Measurements from ENCODE around the gene PFKL. TPM values are rescaled to one million over a fixed set of nuclear protein-coding genes. Genes with fewer than 3 reads are reported as not detected.
"Not testable (repeated sequence)": the region's sequence is repeated elsewhere in the genome, so short reads cannot be mapped to it uniquely, and the experiment has no call there.

The PFKL gene
- total RNA-seq, 4 donors from 2014 or later, result 92.8 to 121 (median 117) TPM

DNA sequence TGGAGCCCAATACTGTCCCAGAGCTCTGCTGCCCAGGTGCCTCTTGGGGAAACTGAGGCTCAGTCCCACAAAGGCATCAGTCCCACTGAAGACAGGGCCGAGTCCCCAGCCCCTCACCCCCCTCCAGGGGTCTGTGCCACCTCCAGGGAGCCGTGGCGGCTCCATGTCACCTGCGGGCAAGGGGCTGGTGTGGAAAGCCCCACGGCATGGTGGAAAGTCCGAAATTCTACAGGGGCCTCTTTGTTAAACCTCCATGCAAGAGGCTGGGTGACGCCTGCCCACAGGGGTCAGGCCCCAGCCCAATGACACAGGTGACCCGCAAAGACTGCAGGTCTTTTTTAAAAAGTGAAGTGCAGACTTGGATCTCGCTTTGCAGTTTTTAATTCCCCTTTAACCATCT is 17.5 kb upstream of the PFKL start:
- TF ChIP-seq EP300 (IDR thresholded peaks at IDR 0.05) (no peak), POLR2AphosphoS5 (IDR thresholded peaks at IDR 0.05) (no peak), POLR2A (IDR thresholded peaks at IDR 0.05) (no peak)
- TF ChIP-seq, protein P1, sequence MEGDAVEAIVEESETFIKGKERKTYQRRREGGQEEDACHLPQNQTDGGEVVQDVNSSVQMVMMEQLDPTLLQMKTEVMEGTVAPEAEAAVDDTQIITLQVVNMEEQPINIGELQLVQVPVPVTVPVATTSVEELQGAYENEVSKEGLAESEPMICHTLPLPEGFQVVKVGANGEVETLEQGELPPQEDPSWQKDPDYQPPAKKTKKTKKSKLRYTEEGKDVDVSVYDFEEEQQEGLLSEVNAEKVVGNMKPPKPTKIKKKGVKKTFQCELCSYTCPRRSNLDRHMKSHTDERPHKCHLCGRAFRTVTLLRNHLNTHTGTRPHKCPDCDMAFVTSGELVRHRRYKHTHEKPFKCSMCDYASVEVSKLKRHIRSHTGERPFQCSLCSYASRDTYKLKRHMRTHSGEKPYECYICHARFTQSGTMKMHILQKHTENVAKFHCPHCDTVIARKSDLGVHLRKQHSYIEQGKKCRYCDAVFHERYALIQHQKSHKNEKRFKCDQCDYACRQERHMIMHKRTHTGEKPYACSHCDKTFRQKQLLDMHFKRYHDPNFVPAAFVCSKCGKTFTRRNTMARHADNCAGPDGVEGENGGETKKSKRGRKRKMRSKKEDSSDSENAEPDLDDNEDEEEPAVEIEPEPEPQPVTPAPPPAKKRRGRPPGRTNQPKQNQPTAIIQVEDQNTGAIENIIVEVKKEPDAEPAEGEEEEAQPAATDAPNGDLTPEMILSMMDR (IDR thresholded peaks at IDR 0.05), result no peak
- no peak for DNase-seq (ENCODE audit: low spot score in 2 of 2)
- H3K27ac ChIP-seq, result no peak overlapping the region
- H3K27me3 ChIP-seq, result peaks cover 28% of the 10 kb centered on the region
- H3K36me3 ChIP-seq, result no peaks in the 10 kb centered on the region
- 86% methylated on average over 3 of the region's 9 CpGs for WGBS
- no peak overlapping the region for H3K4me3 ChIP-seq
- no peaks in the 10 kb centered on the region for H3K9me3 ChIP-seq
- H3K4me1 ChIP-seq, result peaks cover 8% of the 10 kb centered on the region

DNA sequence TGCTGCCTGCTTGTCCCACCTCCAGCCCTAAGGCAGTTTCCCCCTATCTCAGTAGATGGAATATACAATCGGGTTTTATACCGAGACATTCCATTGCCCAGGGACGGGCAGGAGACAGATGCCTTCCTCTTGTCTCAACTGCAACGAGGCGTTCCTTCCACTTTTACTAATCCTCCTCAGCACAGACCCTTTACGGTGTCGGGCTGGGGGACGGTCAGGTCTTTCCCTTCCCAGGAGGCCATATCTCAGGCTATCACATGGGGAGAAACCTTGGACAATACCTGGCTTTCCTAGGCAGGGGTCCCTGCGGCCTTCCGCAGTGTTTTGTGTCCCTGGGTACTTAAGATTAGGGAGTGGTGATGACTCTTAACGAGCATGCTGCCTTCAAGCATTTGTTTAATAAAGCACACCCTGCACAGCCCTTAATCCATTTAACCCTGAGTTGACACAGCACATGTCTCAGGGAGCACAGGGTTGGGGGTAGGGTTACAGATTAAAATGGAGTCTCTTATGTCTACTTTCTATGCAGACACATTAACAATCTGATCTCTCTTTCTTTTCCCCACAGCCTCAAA is 16.6 kb upstream of the PFKL start:
- WGBS, result 72% methylated on average over 11 of the region's 11 CpGs
- H3K9me3 ChIP-seq; H3K4me1 ChIP-seq; DNase-seq (ENCODE audit: low spot score in 2 of 2); H3K36me3 ChIP-seq; H3K27ac ChIP-seq; H3K4me3 ChIP-seq: not testable (repeated sequence)
- H3K27me3 ChIP-seq, result peaks cover 32% of the 10 kb centered on the region

DNA sequence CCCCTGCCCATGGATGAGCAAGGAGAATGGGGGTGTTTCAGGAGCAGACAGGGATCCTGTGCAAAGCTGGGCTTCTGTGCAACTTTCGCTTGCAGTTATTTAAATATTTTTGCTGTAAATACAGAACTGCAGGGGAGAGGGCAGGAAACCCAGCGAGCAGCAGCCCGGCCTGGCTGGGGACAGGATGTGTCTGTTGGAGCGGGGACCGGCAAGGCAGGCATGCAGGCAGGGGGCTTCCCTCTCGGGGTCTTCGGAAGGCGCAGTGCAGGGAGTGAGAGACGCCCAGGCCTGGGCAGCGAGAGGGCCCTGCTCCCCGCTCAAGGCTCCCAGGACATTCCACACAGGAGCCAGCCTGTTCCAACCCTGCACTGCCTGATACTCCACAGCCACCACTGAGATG is 15.9 kb upstream of the PFKL start:
- Histone ChIP-seq H3K9me3 (no peaks in the 10 kb centered on the region), H3K36me3 (no peaks in the 10 kb centered on the region), H3K4me1 (peaks cover 8% of the 10 kb centered on the region), H3K4me3 (no peak overlapping the region), H3K27ac (no peak overlapping the region), H3K27me3 (peaks cover 32% of the 10 kb centered on the region)
- 86% methylated on average over 7 of the region's 11 CpGs for WGBS
- no peak for DNase-seq (ENCODE audit: low spot score in 2 of 2)
- TF ChIP-seq EP300 (IDR thresholded peaks at IDR 0.05), result no peak
- TF ChIP-seq, protein P1 (IDR thresholded peaks at IDR 0.05), result no peak
- no peak for TF ChIP-seq POLR2AphosphoS5 (IDR thresholded peaks at IDR 0.05)
- TF ChIP-seq POLR2A (IDR thresholded peaks at IDR 0.05), result no peak

DNA sequence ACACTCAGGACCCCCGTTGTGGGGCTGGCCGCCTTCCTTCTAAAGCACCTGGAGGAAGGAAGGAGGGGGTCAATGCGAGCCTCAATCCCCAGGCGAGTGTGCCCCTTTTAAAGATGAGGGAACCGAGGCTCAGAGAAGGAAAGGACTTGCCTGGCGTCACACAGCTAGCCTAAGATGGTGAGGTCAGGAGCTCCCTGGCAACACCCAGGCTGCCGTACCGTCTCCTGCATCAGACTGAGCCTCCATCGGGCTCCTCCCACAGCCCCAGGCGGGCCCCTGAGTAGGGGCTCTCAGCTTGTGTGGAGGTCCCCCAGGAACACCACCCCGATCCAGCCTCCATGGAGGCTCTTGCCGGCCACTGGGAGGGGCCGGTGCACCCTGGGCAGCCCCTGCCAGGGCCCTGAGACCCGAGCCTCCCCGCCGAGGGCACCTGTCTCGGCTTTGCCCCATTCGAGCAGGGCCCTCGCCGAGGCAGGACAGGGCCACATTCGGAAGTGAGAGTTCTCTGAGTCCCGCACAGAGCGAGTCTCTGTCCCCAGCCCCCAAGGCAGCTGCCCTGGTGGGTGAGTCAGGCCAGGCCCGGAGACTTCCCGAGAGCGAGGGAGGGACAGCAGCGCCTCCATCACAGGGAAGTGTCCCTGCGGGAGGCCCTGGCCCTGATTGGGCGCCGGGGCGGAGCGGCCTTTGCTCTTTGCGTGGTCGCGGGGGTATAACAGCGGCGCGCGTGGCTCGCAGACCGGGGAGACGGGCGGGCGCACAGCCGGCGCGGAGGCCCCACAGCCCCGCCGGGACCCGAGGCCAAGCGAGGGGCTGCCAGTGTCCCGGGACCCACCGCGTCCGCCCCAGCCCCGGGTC is 14.5 kb upstream of the PFKL start, which contains the start of gene AIRE:
Gene AIRE (plus strand): TSS at position 739 of the 855 bp plus-strand sequence. CDS start 131 bp downstream, outside the sequence.
- TF ChIP-seq EP300 (IDR thresholded peaks at IDR 0.05), result no peak
- no peak for TF ChIP-seq POLR2AphosphoS5 (IDR thresholded peaks at IDR 0.05)
- no peak for TF ChIP-seq POLR2A (IDR thresholded peaks at IDR 0.05)
- TF ChIP-seq, protein P1 (IDR thresholded peaks at IDR 0.05), result no peak
- Histone ChIP-seq H3K9me3 (no peaks in the 10 kb centered on the region), H3K4me1 (peaks cover 8% of the 10 kb centered on the region), H3K36me3 (no peaks in the 10 kb centered on the region), H3K4me3 (peak within 1 kb of the TSS; percentile 31), H3K27me3 (peaks cover 32% of the 10 kb centered on the region), H3K27ac (no peak within 1 kb of the TSS)
- DNase-seq (ENCODE audit: low spot score in 2 of 2), result no peak
- WGBS, result 86% methylated on average over 6 of the region's 56 CpGs

DNA sequence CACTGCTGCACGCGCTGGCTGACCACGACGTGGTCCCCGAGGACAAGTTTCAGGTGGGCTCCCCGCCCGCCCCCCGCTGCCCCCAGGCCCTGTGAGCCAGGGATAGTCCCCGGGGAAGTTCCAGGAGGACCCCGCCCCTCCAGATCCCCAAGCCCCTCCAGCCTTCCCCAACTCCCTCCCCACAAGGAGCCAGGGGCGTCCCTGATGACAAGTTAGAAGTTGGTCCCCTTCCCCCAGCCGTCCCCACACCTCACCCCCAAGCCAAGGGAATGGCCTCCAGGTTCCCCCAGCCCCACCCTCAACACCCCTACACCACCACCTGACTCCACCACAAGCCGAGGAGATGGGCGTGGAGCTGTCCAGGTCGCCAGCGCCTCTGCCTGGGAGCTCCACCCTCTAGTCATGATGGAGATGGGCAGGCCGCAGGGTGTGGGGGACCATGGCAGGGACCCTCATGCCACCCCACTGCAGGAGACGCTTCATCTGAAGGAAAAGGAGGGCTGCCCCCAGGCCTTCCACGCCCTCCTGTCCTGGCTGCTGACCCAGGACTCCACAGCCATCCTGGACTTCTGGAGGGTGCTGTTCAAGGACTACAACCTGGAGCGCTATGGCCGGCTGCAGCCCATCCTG is 13.7 kb upstream of the PFKL start:
- H3K4me1 ChIP-seq, result peaks cover 8% of the 10 kb centered on the region
- H3K9me3 ChIP-seq, result no peaks in the 10 kb centered on the region
- 41% methylated on average over 7 of the region's 21 CpGs for WGBS
- H3K27ac ChIP-seq, result no peak overlapping the region
- H3K4me3 ChIP-seq, result peak overlapping the region; percentile 31
- DNase-seq (ENCODE audit: low spot score in 2 of 2), result no peak
- H3K36me3 ChIP-seq, result no peaks in the 10 kb centered on the region
- peaks cover 32% of the 10 kb centered on the region for H3K27me3 ChIP-seq
- TF ChIP-seq EP300 (IDR thresholded peaks at IDR 0.05), result no peak
- TF ChIP-seq, protein P1 (IDR thresholded peaks at IDR 0.05), result no peak
- TF ChIP-seq POLR2AphosphoS5 (IDR thresholded peaks at IDR 0.05), result no peak
- TF ChIP-seq POLR2A (IDR thresholded peaks at IDR 0.05), result no peak
